ENCODE results near the gene GALNT12. TPM values are rescaled to one million over a fixed set of nuclear protein-coding genes. Genes with fewer than 3 reads are reported as not detected.

Gene GALNT12
- total and polyA plus RNA-seq, 4 donors: 0.16 to 1.4 (median 0.25) TPM; not detected in 1

- TF ChIP-seq, protein P1, sequence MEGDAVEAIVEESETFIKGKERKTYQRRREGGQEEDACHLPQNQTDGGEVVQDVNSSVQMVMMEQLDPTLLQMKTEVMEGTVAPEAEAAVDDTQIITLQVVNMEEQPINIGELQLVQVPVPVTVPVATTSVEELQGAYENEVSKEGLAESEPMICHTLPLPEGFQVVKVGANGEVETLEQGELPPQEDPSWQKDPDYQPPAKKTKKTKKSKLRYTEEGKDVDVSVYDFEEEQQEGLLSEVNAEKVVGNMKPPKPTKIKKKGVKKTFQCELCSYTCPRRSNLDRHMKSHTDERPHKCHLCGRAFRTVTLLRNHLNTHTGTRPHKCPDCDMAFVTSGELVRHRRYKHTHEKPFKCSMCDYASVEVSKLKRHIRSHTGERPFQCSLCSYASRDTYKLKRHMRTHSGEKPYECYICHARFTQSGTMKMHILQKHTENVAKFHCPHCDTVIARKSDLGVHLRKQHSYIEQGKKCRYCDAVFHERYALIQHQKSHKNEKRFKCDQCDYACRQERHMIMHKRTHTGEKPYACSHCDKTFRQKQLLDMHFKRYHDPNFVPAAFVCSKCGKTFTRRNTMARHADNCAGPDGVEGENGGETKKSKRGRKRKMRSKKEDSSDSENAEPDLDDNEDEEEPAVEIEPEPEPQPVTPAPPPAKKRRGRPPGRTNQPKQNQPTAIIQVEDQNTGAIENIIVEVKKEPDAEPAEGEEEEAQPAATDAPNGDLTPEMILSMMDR (IDR thresholded peaks at IDR 0.05; ENCODE audit: low read depth, low read length, missing input control): no peak
- TF ChIP-seq NR2F2 (IDR thresholded peaks at IDR 0.05): no peak
Observed at GRCh38 chr9:98892288-98892687, 84.8 kb downstream of the GALNT12 start (continued).

GRCh38 chr9:98892690-98893089, 85.2 kb downstream of the GALNT12 start:
- no peak for DNase-seq (ENCODE audit: low spot score)
- Histone ChIP-seq H3K27ac (ENCODE audit: low read depth in 1 of 2, low read length in 2 of 2) (no peak overlapping the region), H3K4me3 (ENCODE audit: low read depth in 1 of 3, low read length in 3 of 3) (no peak overlapping the region), H3K36me3 (ENCODE audit: control insufficient read depth in 4 of 4, insufficient read depth in 3 of 4, low read depth in 1 of 4, low read length in 3 of 4) (no peaks in the 10 kb centered on the region), H3K27me3 (ENCODE audit: control insufficient read depth in 4 of 4, insufficient read depth in 4 of 4, low read length in 3 of 4) (peaks cover 0 to 14% (median 0%) of the 10 kb centered on the region in 4 donors), H3K9me3 (ENCODE audit: control insufficient read depth in 4 of 4, low read length in 3 of 4) (peaks cover 0 to 2% (median under 1%) of the 10 kb centered on the region in 4 donors), H3K9ac (ENCODE audit: low read depth in 1 of 2, low read length in 2 of 2) (no peak overlapping the region), H3K4me1 (ENCODE audit: control insufficient read depth in 4 of 4, insufficient read depth in 4 of 4, low read length in 3 of 4) (peaks cover 0 to 1% (median 0%) of the 10 kb centered on the region in 4 donors)
- WGBS: 77% methylated on average over 4 of the region's 4 CpGs
- TF ChIP-seq MAX (IDR thresholded peaks at IDR 0.05) (no peak), FOXA1 (IDR thresholded peaks at IDR 0.05) (no peak), HNF4G (IDR thresholded peaks at IDR 0.05) (no peak), SP1 (IDR thresholded peaks at IDR 0.05) (no peak), RAD21 (IDR thresholded peaks at IDR 0.05) (no peak), ZBTB33 (IDR thresholded peaks at IDR 0.05) (no peak), TAF1 (conservative IDR thresholded peaks at IDR 0.05) (no peak), FOXA2 (IDR thresholded peaks at IDR 0.05) (no peak), HNF4A (conservative IDR thresholded peaks at IDR 0.05) (no peak), GABPA (IDR thresholded peaks at IDR 0.05 in 1 of 2, conservative IDR thresholded peaks at IDR 0.05 in 1 of 2) (no peak), ATF3 (IDR thresholded peaks at IDR 0.05) (no peak), NR2F2 (IDR thresholded peaks at IDR 0.05) (no peak), EGR1 (IDR thresholded peaks at IDR 0.05; ENCODE audit: low read depth in 2 of 2) (no peak), RXRA (IDR thresholded peaks at IDR 0.05) (no peak), JUND (IDR thresholded peaks at IDR 0.05) (no peak), YY1 (IDR thresholded peaks at IDR 0.05) (no peak)
- TF ChIP-seq, protein P1 (IDR thresholded peaks at IDR 0.05; ENCODE audit: low read depth, low read length, missing input control): no peak
- TF ChIP-seq, protein P2, sequence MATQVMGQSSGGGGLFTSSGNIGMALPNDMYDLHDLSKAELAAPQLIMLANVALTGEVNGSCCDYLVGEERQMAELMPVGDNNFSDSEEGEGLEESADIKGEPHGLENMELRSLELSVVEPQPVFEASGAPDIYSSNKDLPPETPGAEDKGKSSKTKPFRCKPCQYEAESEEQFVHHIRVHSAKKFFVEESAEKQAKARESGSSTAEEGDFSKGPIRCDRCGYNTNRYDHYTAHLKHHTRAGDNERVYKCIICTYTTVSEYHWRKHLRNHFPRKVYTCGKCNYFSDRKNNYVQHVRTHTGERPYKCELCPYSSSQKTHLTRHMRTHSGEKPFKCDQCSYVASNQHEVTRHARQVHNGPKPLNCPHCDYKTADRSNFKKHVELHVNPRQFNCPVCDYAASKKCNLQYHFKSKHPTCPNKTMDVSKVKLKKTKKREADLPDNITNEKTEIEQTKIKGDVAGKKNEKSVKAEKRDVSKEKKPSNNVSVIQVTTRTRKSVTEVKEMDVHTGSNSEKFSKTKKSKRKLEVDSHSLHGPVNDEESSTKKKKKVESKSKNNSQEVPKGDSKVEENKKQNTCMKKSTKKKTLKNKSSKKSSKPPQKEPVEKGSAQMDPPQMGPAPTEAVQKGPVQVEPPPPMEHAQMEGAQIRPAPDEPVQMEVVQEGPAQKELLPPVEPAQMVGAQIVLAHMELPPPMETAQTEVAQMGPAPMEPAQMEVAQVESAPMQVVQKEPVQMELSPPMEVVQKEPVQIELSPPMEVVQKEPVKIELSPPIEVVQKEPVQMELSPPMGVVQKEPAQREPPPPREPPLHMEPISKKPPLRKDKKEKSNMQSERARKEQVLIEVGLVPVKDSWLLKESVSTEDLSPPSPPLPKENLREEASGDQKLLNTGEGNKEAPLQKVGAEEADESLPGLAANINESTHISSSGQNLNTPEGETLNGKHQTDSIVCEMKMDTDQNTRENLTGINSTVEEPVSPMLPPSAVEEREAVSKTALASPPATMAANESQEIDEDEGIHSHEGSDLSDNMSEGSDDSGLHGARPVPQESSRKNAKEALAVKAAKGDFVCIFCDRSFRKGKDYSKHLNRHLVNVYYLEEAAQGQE (IDR thresholded peaks at IDR 0.05): no peak
